Activated naive CD4-positive, alpha-beta T cell treated with Interleukin-2 at 50 U/mL for 16 hours (primary cell): ENCODE measurements around the gene KRTAP4-11.
"Not testable (repeated sequence)": the region's sequence is repeated elsewhere in the genome, so short reads cannot be mapped to it uniquely, and the experiment has no call there.

Experiments used
- DNase-seq: peaks from one replicate; pipeline ENCODE4 v3.0.0-alpha.2; 2020

The KRTAP4-11 gene

GRCh38 chr17:41117846-41118386 is at the start of gene KRTAP4-11:
KRTAP4-11 (minus strand) TSS chr17:41118373; CDS start chr17:41118315, 58 bp downstream.
- not testable (repeated sequence) for DNase-seq

- DNase-seq = no peak
These were observed 49.4 kb upstream of the KRTAP4-11 start for GRCh38 chr17:41167561-41167960.

GRCh38 chr17:41163828-41164227 is 45.7 kb upstream of the KRTAP4-11 start:
- no peak for DNase-seq

GRCh38 chr17:41160648-41161047 is 42.5 kb upstream of the KRTAP4-11 start, which contains the start of gene KRTAP4-4:
KRTAP4-4 (minus strand) TSS chr17:41160748; CDS start chr17:41160691, 57 bp downstream.
- no peak for DNase-seq

- not testable (repeated sequence) for DNase-seq
These were observed 42.0 kb upstream of the KRTAP4-11 start for GRCh38 chr17:41160190-41160589.

- no peak for DNase-seq
These were observed 35.7 kb upstream of the KRTAP4-11 start for GRCh38 chr17:41153856-41154255.

- no peak for DNase-seq
These were observed 33.4 kb upstream of the KRTAP4-11 start for GRCh38 chr17:41151525-41151924.

- DNase-seq = no peak
These were observed 31.9 kb upstream of the KRTAP4-11 start for GRCh38 chr17:41150026-41150425.

- DNase-seq = no peak
These were observed 31.4 kb upstream of the KRTAP4-11 start, which contains the start of gene KRTAP4-5 for GRCh38 chr17:41149652-41149985. KRTAP4-5 (minus strand) TSS chr17:41149825; CDS start chr17:41149767, 58 bp downstream.

- DNase-seq = not testable (repeated sequence)
These were observed 30.9 kb upstream of the KRTAP4-11 start for GRCh38 chr17:41148971-41149651.

GRCh38 chr17:41147531-41148204 is 29.5 kb upstream of the KRTAP4-11 start:
- no peak for DNase-seq

- no peak for DNase-seq
These were observed 27.1 kb upstream of the KRTAP4-11 start for GRCh38 chr17:41145261-41145660.

GRCh38 chr17:41144846-41145245 is 26.7 kb upstream of the KRTAP4-11 start:
- DNase-seq = no peak

GRCh38 chr17:41141361-41141760 is 23.2 kb upstream of the KRTAP4-11 start:
- DNase-seq = no peak

- DNase-seq = no peak
These were observed 22.4 kb upstream of the KRTAP4-11 start, which contains the start of gene KRTAP4-6 for GRCh38 chr17:41140360-41141131. KRTAP4-6 (minus strand) TSS chr17:41140544; CDS start chr17:41140487, 57 bp downstream.

- DNase-seq = not testable (repeated sequence)
These were observed 21.7 kb upstream of the KRTAP4-11 start for GRCh38 chr17:41139865-41140264.

- DNase-seq = no peak
These were observed 15.9 kb upstream of the KRTAP4-11 start for GRCh38 chr17:41133880-41134735.

GRCh38 chr17:41131979-41132378 is 13.8 kb upstream of the KRTAP4-11 start:
- DNase-seq = no peak

- DNase-seq = no peak
These were observed 9.2 kb upstream of the KRTAP4-11 start for GRCh38 chr17:41127371-41127770.

- no peak for DNase-seq
These were observed 8.2 kb upstream of the KRTAP4-11 start for GRCh38 chr17:41126412-41126811.

- no peak for DNase-seq
These were observed 6.9 kb upstream of the KRTAP4-11 start for GRCh38 chr17:41125064-41125463.

- not testable (repeated sequence) for DNase-seq
These were observed 5.8 kb upstream of the KRTAP4-11 start, which contains the start of gene KRTAP4-12 for GRCh38 chr17:41123991-41124371. KRTAP4-12 (minus strand) TSS chr17:41124182; CDS start chr17:41124122, 60 bp downstream.
